ENCODE data around the gene ADGRG6. TPM values are rescaled to one million over a fixed set of nuclear protein-coding genes. Genes with fewer than 3 reads are reported as not detected.

ADGRG6 gene
- total RNA-seq, 1 experiment from 2014 or later, result 2.5 TPM

- Histone ChIP-seq H3K4me1 (ENCODE audit: insufficient read depth, low read length) (peaks cover 8% of the 10 kb centered on the region; the same call in 1 of the 2 replicates), H3K14ac (ENCODE audit: insufficient read depth, low read length) (no peak overlapping the region), H3K56ac (ENCODE audit: insufficient read length, low read depth, low read length) (no peak overlapping the region), H2BK15ac (ENCODE audit: low read depth, low read length) (no peak overlapping the region), H2AFZ (ENCODE audit: low read length) (no peak overlapping the region), H2BK12ac (ENCODE audit: insufficient read length, low read depth, low read length) (no peak overlapping the region), H3T11ph (ENCODE audit: low read length) (no peak overlapping the region), H4K5ac (ENCODE audit: insufficient read length, low read depth, low read length) (no peak overlapping the region), H3K9ac (ENCODE audit: extremely low read depth, insufficient read length, low read length) (no peak overlapping the region), H2BK20ac (ENCODE audit: low read depth, low read length, poor library complexity, severe bottlenecking) (no peak overlapping the region), H3K79me1 (ENCODE audit: insufficient read depth, low read depth, low read length, poor library complexity, severe bottlenecking) (no peaks in the 10 kb centered on the region), H2AK5ac (ENCODE audit: insufficient read length, low read length) (no peak overlapping the region), H3K4me2 (ENCODE audit: insufficient read depth, insufficient read length, low read length) (no peak overlapping the region), H3K18ac (ENCODE audit: insufficient read length, low read depth, low read length) (no peak overlapping the region), H3K79me2 (ENCODE audit: insufficient read depth, low read length) (no peaks in the 10 kb centered on the region), H4K8ac (replicated peaks; ENCODE audit: insufficient read length, low read depth, low read length) (no peak overlapping the region), H3K9me3 (ENCODE audit: control insufficient read depth, low read depth, low read length) (no peaks in the 10 kb centered on the region), H3K27me3 (ENCODE audit: insufficient read depth, low read length) (no peaks in the 10 kb centered on the region), H4K20me1 (ENCODE audit: control insufficient read depth, insufficient read depth, insufficient read length) (no peaks in the 10 kb centered on the region), H4K91ac (ENCODE audit: insufficient read length, low read depth, low read length) (no peak overlapping the region), H3K4ac (ENCODE audit: low read depth, low read length) (no peak overlapping the region), H3K23ac (ENCODE audit: insufficient read length, low read depth, low read length) (no peak overlapping the region), H2BK5ac (ENCODE audit: insufficient read length, low read length) (no peak overlapping the region), H2BK120ac (ENCODE audit: low read depth, low read length, poor library complexity, severe bottlenecking) (no peak overlapping the region), H3K23me2 (ENCODE audit: insufficient read length, low read depth, low read length, poor library complexity, severe bottlenecking) (no peaks in the 10 kb centered on the region), H3K27ac (ENCODE audit: insufficient read length, low read depth, low read length) (no peak overlapping the region)
- no CpG with 5 or more reads among the region's 1 CpG for WGBS (ENCODE audit: extremely low coverage, insufficient read length, low lambda C conversion rate)
- Mint-ChIP-seq H3K36me3 (ENCODE audit: insufficient read depth in 1 of 3, low read depth in 3 of 3) (no peaks in the 10 kb centered on the region), H3K4me1 (peaks cover 8 to 12% of the 10 kb centered on the region in 2 experiments), H3K4me3 (no peak overlapping the region), H3K27me3 (ENCODE audit: low read depth) (no peaks in the 10 kb centered on the region), H3K27ac (no peak overlapping the region), H3K9me3 (no peaks in the 10 kb centered on the region)
- TF ChIP-seq, protein P1, sequence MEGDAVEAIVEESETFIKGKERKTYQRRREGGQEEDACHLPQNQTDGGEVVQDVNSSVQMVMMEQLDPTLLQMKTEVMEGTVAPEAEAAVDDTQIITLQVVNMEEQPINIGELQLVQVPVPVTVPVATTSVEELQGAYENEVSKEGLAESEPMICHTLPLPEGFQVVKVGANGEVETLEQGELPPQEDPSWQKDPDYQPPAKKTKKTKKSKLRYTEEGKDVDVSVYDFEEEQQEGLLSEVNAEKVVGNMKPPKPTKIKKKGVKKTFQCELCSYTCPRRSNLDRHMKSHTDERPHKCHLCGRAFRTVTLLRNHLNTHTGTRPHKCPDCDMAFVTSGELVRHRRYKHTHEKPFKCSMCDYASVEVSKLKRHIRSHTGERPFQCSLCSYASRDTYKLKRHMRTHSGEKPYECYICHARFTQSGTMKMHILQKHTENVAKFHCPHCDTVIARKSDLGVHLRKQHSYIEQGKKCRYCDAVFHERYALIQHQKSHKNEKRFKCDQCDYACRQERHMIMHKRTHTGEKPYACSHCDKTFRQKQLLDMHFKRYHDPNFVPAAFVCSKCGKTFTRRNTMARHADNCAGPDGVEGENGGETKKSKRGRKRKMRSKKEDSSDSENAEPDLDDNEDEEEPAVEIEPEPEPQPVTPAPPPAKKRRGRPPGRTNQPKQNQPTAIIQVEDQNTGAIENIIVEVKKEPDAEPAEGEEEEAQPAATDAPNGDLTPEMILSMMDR (conservative IDR thresholded peaks at IDR 0.05), result no peak
- DNase-seq, result no peak
Observed at GRCh38 chr6:142401838-142402237, 100.0 kb downstream of the ADGRG6 start.
